ENCODE data around the gene FNDC11. TPM values are rescaled to one million over a fixed set of nuclear protein-coding genes. Genes with fewer than 3 reads are reported as not detected.

FNDC11 gene
- total RNA-seq, 1 experiment from 2014 or later = not detected

GRCh38 chr20:63579017-63579694, 25.2 kb downstream of the FNDC11 start:
- Histone ChIP-seq H3K9me3 (no peaks in the 10 kb centered on the region), H3K36me3 (no peaks in the 10 kb centered on the region), H3K27me3 (no peaks in the 10 kb centered on the region), H3K4me3 (no peak overlapping the region)
- DNase-seq = no peak

- no peak overlapping the region for H3K4me3 ChIP-seq
- no peaks in the 10 kb centered on the region for H3K36me3 ChIP-seq
- no peaks in the 10 kb centered on the region for H3K9me3 ChIP-seq
- DNase-seq = no peak
- H3K27me3 ChIP-seq = no peaks in the 10 kb centered on the region
Measured at GRCh38 chr20:63580796-63581461, 27.0 kb downstream of the FNDC11 start.

GRCh38 chr20:63582382-63583063, 28.6 kb downstream of the FNDC11 start:
- no peak overlapping the region for H3K4me3 ChIP-seq
- no peaks in the 10 kb centered on the region; the same call in 1 of the 2 replicates for H3K36me3 ChIP-seq
- no peaks in the 10 kb centered on the region for H3K27me3 ChIP-seq
- DNase-seq = no peak
- no peaks in the 10 kb centered on the region for H3K9me3 ChIP-seq

GRCh38 chr20:63585616-63586565, 31.9 kb downstream of the FNDC11 start:
- H3K9me3 ChIP-seq = no peaks in the 10 kb centered on the region
- H3K27me3 ChIP-seq = no peaks in the 10 kb centered on the region
- peaks cover 24% of the 10 kb centered on the region for H3K36me3 ChIP-seq
- no peak overlapping the region for H3K4me3 ChIP-seq
- DNase-seq = no peak

- peaks cover 32% of the 10 kb centered on the region for H3K36me3 ChIP-seq
- DNase-seq = no peak
- H3K27me3 ChIP-seq = no peaks in the 10 kb centered on the region
- H3K4me3 ChIP-seq = no peak overlapping the region
- H3K9me3 ChIP-seq = no peaks in the 10 kb centered on the region
Measured at GRCh38 chr20:63586797-63587196, 32.8 kb downstream of the FNDC11 start.

- Histone ChIP-seq H3K27me3 (no peaks in the 10 kb centered on the region), H3K9me3 (no peaks in the 10 kb centered on the region)
- no peak for DNase-seq
Measured at GRCh38 chr20:63587256-63587655, 33.3 kb downstream of the FNDC11 start.

GRCh38 chr20:63587776-63588591, 34.0 kb downstream of the FNDC11 start:
- Histone ChIP-seq H3K9me3 (no peaks in the 10 kb centered on the region), H3K27me3 (no peaks in the 10 kb centered on the region), H3K36me3 (peaks cover 41% of the 10 kb centered on the region), H3K4me3 (no peak overlapping the region)
- no peak for DNase-seq

More at GRCh38 chr20:63587256-63587655, 33.3 kb downstream of the FNDC11 start:
- H3K36me3 ChIP-seq = peaks cover 35% of the 10 kb centered on the region
- no peak overlapping the region for H3K4me3 ChIP-seq

- Histone ChIP-seq H3K9me3 (no peaks in the 10 kb centered on the region), H3K27me3 (no peaks in the 10 kb centered on the region), H3K4me3 (no peak overlapping the region), H3K36me3 (peaks cover 48% of the 10 kb centered on the region)
- no peak for DNase-seq
Measured at GRCh38 chr20:63588641-63589041, 34.7 kb downstream of the FNDC11 start.

GRCh38 chr20:63589261-63590217, 35.6 kb downstream of the FNDC11 start:
- no peaks in the 10 kb centered on the region for H3K27me3 ChIP-seq
- no peaks in the 10 kb centered on the region for H3K9me3 ChIP-seq
- DNase-seq = no peak
- H3K4me3 ChIP-seq = no peak overlapping the region
- H3K36me3 ChIP-seq = peaks cover 53% of the 10 kb centered on the region

GRCh38 chr20:63590218-63591146, 36.5 kb downstream of the FNDC11 start:
- Histone ChIP-seq H3K36me3 (peaks cover 58% of the 10 kb centered on the region), H3K27me3 (no peaks in the 10 kb centered on the region), H3K4me3 (no peak overlapping the region), H3K9me3 (no peaks in the 10 kb centered on the region)
- no peak for DNase-seq

- Histone ChIP-seq H3K4me3 (no peak overlapping the region), H3K9me3 (no peaks in the 10 kb centered on the region), H3K27me3 (no peaks in the 10 kb centered on the region), H3K36me3 (peaks cover 62% of the 10 kb centered on the region)
- no peak for DNase-seq
Measured at GRCh38 chr20:63591147-63591533, 37.2 kb downstream of the FNDC11 start.

GRCh38 chr20:63591786-63592355, 37.9 kb downstream of the FNDC11 start:
- Histone ChIP-seq H3K4me3 (no peak overlapping the region), H3K9me3 (no peaks in the 10 kb centered on the region), H3K36me3 (peaks cover 64% of the 10 kb centered on the region), H3K27me3 (no peaks in the 10 kb centered on the region)
- no peak for DNase-seq

- DNase-seq = no peak
- H3K9me3 ChIP-seq = no peaks in the 10 kb centered on the region
- peaks cover 70% of the 10 kb centered on the region for H3K36me3 ChIP-seq
- H3K4me3 ChIP-seq = no peak overlapping the region
- no peaks in the 10 kb centered on the region for H3K27me3 ChIP-seq
Measured at GRCh38 chr20:63592661-63593060, 38.7 kb downstream of the FNDC11 start.

All from MG63 (cell line).